Stimulated activated CD4-positive, alpha-beta T cell treated with anti-CD3 and anti-CD28 coated beads, Interleukin-4, amount 100 ng/mL, for 4 hours (primary cell): Measurements from ENCODE around the gene PCDH12.

Experiments used
- DNase-seq, 2 experiments: peaks; one replicate each; pipeline ENCODE4 v3.0.0-alpha.2; 2020

The PCDH12 gene

DNA sequence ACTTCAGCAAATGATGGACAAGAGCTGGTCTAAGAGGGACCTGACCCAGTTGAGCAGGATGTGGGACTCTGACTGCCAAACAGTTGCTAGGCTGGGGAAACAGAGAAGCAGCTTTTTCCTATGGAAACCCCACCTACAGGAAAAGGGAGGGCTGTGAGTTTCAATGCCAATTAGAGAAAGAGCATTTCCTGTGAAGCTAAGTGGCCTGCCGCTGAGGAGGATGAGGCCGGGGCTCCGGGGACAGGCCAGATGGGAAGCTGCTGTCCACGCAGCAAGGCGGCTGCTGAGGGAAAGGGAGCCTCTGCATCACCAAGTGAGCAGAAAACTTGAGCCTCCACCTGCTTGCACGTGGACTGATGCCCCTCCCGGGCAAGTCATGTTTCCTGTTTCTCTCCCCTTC, at the start of gene PCDH12:
TSS of gene PCDH12 (minus strand) at position 90 of the 400 bp plus-strand sequence. CDS start 351 bp downstream, outside the sequence.
- DNase-seq: no peak

DNA sequence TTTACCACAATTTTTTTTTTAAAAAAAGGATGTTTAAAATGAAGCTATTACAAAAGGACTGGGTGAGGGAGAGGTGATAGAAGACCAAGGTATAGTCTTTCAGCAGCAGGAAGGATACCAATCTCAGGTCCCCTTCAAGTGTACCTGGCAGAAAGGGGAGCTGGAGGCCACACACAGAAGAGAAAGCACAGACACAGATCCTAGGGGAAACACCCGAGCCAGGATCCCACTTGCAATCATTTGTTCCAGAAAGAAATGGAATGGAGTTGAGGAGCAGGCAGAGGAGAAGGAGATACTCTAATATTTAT, 49.2 kb upstream of the PCDH12 start:
- no peak for DNase-seq

DNA sequence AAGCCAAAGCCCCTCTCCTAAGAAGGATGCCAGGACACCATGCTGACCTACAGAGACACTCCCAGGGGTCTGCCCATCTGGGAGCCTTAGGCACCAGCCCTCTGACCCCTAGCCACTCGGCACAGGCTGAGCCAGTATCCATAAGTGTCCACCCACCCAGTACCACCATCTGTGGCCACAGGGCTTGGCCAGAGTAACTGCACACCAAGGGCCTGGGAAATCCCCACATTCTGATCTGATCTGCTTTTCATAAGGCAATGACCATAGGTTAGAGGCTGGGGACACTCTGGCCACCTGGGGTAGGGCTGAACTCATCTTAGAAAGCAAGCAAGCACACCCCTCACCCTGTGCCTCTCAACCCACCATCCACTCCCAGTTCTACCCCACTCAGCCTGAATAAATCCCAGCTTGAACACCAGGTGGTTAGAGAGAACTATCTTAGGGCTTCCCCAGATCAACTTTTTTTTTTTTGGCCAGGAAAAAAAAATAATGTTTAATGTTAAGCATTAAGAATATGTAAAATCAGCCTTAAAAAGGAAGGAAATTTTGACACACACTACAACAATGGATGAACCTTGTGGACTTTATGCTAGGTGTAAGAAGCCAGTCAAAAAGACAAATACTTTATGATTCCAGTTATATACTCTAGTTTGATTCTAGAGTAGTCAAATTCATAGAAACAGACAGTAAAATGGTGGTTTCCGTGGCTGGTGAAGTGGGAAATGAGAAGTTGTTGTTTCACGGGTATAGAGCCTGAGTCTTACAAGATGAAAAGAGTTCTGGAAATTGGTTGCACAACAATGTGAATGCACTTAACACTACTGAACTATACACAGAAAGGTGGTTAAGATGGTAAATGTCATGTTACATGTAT, 48.6 kb upstream of the PCDH12 start:
- DNase-seq: no peak

DNA sequence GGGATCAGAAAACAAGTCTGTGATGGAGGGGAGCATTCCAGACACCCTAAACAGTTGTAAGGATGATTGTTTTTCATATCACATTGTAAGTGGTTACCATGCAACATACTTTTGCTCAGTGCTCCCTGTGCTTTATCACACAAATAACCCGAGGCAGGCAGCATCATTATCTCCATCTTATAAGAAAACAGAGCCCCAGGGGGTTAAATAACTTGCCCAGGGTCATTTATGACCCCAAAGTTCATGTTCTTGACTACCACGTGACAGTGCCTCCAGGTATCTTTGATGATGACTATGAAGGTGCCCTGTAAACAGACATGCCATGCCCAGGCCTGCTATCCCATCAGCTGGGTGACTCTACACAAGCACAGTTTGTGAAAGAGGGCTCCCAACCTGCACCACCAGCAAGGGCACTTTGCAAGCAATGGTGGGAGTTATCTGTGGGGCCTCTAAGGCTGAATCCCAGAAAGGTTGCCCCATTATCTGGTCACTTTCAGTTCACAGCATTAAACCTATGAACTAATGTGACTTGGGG, 45.3 kb upstream of the PCDH12 start:
- DNase-seq: no peak

DNA sequence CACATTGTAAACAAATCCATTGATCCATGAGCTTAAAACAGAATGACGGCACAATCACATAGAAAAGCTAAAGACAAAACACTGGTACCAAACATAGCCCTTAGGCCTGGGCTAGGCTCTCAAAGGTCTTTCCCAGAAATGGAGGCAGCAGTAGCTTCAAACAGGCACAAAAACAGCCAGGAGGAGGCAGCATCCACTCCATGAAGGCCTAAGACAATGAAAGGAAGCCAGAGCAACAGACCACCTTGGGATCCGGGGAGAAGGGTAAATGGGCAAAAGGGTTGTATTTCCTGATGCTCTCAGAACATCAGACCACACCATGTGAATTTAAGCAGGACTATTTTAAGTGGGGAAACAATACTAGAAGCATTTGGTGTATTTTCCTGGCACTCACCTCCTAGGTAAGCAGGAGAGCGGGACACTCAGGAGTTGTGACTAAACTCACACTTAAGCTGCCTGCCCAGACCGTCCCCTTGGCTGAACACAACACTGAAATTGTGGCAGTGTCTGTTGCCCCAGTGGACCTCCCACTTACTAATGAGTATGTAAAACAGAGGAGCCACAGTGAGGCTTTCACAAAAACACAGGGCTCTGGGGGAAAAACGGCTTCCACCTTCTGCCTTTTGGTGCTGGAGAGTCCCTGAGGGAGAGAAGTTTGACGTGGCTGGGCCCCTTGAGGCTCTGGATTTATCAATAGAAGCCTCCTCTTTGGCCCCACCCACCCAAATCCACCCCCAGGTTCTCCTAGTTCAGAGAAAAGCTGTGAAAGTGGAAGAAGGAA, 42.9 kb upstream of the PCDH12 start:
- DNase-seq: no peak

DNA sequence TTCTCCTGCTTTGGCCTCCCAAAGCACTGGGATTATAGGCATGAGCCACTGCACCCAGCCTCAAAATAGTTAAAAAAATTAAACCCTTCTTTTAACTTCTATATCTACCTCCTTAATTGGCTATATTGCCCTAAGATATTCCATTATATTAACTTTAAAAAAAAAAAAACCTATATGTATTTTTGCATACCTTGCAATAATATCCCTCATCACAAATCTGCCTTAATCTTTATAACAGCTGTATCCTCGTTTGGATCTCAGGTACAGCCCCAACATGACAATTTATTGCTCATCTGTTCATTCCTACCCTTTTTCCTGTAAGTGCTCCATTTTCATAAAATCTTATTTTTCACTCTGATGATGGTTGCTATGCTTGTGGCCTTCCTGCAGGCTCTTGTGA, 42.2 kb upstream of the PCDH12 start:
- DNase-seq: no peak

DNA sequence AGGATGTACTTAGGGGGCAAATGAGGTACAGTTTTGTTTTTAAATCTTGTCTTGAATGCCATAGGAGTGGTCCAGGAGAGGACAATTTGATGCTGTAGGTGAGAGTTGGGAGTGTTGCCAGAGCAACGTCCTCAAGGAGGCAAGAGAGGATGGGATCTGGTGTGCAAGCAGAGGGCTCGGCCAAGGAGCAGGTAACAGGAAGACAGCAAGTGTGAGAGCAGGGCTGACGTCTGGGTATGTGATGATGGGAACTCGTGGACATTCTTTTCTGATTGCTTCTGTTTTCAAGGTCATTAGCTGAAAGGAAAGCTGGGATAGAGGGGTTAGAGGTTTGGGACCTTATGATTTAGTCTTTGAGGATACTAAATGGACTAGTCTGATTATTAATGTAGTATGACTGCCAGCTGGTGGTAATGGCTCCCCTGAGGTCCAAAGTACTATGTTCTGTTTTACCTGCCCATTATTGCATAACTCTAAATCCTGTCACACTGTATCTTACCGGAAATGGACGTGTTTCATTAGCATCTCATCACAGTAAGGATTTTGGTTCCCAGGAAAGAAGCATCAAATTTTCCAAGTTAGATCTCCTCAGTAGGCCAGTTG, 39.5 kb upstream of the PCDH12 start:
- DNase-seq: no peak

DNA sequence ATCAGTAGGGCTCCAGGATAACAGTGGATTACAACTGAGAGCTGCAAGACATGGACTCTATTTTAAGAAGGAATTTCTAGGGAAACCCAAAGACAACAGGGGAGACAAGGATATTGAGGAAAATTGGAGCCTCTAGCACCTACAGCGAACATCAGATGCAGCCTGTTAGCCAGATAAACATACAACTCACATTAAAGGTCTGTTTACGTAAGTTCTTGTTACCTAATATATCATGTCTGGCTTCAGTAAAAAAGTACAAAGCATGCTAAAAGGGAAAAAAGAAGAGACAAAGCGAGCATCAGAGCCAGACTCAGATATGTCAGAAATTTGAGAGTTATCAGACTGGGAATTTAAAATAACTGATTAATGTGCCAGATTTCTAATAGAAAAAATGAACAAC, 37.7 kb upstream of the PCDH12 start:
- DNase-seq: no peak

DNA sequence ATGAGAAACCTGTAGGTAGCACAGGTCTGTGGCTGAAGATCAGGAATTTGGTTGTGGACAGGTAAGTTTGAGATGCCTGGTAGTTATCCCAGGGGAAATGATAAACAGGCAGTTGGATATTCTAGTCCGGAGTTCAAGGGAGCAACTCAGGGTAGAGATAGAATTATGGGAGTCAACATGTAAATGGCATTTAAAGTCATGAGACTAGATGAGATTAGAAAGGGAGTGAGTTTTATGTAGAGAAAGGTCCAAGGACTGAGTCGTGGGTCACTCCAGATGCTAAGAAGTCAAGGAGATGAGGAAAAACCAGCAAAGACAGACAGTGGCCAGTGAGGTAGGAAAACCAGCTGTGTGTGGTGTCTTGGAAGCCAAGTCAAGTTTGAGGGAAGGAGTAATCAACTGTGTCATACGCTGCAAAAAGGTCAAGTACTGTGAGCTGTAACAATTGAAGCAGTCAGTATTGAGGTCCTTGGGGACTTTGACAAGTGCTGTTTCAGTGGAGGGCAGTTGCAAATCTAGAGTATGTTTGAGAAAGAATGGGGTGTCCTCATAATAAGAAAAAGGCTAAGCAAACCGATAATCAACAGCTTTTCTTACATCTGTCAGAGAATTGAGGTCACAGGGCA, 36.6 kb upstream of the PCDH12 start:
- DNase-seq: no peak

DNA sequence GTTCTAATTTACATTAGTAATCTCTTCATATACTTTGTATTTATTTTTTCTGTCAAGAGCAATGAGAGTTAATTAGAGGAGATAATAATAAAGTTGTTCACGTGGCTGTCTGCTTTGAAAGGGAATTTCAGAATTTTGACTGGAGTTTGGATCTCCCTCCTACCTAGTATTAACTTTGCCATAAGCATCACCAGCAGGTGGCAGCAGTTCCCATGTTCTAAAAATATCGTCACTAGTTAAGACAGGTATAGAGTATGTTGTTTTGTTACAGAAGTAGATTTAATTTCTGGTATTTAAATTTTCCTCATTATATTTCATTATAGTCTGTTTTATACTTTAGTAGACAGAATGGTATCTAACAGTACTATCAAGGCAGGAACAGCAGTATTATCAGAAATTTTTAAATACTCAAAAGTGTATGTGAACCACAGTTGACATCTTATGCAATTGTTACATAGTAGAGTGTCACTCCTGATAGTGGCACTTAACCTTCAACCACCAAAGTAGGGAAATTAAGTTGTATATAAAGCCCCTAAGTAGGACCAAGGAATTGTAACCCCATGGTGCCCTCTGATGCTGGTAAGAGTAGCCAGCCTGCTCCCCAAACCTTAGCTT, 34.5 kb upstream of the PCDH12 start:
- DNase-seq: peak; percentile 72 to 73

DNA sequence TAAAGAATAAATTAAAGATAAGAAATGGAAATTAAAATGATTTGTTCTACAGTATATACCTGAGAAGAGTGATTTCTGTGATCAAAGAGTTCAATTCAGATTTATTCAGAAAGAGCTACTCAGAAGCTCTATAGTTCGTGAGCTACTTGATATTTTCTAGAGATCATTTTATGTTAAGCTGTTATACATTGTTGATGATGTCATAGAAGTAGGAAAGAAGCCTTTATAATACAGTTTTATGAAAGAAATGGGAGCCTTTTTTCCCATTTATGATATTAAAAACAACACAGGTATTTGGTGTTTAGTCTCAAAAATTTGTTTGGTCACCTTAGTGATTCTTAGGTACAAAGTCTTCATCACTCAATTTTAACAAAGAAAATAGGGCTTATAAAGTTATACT, 31.7 kb upstream of the PCDH12 start:
- DNase-seq: no peak

DNA sequence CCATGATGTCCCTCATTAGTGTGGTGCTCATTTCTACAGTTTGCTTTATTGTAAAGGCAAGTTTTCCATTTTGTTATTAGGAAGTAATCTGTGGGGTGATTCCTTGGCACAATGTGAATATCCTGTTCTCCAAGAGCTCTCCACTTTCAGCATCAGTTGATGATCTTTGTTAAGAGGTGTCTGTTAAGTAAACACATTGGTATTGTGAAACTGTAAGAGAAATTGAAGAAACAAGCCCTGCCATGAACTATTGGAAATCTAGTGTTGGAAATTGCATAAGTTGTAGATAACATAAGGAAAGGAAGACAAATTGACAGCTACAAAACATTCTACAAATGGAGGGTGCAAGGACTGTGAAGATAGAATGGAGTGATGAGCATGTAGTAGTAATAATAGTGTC, 28.1 kb upstream of the PCDH12 start:
- DNase-seq: no peak

DNA sequence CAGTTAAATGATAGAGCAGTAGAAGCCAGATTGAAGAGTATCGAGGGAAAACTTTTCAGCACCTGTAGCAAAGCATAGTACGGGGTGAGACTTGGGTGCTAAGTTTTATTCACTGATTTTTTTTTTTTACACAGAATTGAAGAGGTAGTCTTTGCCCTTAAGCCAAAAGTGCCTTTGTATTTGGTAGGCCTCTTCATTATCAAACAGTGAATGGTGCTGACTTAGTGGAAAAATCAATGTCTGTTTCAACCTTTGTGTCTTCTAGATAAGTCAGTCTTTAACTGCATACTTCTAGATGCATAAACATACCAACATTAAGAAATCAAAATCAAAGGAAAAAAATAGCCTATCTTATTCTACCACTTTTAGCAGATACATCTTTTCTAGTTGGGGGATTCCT, 24.6 kb upstream of the PCDH12 start:
- DNase-seq: no peak

DNA sequence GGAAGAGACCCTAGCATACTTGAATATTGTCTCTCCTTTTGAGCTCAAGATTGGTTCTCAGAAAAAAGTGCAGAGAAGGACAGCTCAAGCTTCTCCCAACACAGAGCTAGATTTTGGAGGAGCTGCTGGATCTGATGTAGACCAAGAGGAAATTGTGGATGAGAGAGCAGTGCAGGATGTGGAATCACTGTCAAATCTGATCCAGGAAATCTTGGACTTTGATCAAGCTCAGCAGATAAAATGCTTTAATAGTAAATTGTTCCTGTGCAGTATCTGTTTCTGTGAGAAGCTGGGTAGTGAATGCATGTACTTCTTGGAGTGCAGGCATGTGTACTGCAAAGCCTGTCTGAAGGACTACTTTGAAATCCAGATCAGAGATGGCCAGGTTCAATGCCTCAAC, 20.4 kb upstream of the PCDH12 start:
- no peak for DNase-seq

DNA sequence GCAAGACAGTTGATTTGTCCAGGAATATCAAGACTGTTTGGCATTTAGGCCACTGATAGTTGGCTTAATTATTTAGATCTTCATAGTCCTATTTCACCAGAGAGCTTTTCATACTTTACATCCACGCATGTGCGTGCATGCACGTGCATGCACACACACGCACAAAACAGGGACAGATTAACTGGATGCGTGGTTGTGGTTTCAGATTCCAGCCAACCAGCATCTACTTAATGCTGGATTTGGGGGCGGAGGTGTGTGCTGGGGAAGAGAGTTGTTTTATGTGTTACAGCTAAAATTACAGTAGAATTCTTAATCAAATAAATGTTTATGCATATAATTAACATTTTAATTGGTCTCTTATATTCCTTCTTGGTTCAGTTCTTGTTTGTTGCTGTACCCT, 18.2 kb upstream of the PCDH12 start:
- DNase-seq: no peak

DNA sequence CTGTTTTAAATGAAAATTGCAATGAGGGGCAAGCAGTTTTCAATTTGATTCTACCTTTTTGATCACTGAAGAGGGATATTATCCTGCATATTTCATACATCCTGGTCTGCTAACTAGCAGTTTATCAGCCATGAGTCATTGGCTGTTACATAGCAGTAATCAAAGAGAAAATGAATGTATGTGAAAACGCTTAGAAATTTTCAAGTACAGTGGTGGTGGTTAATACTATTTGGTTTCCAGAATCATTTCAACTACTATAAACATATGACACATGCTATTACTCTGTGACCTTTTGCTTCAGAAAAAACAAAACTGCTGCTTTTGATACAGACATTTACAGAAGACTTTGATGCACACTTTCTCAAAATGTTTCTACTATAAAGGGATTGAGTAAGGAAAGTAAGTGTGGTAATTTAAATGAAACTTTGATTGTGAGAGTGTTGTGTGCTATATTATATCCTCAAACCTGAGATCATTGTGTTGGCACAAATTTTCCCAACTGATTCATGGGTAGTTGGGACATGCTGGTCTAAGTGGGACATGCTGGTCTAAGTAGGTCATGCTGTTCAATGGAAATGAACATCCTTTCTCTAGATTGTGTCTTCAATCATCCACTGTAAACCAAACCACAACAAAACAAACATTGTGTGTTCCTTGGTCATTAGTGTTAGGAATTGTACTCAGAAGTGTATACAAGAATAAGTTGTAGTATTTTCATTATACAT, 16.0 kb upstream of the PCDH12 start:
- DNase-seq: no peak

DNA sequence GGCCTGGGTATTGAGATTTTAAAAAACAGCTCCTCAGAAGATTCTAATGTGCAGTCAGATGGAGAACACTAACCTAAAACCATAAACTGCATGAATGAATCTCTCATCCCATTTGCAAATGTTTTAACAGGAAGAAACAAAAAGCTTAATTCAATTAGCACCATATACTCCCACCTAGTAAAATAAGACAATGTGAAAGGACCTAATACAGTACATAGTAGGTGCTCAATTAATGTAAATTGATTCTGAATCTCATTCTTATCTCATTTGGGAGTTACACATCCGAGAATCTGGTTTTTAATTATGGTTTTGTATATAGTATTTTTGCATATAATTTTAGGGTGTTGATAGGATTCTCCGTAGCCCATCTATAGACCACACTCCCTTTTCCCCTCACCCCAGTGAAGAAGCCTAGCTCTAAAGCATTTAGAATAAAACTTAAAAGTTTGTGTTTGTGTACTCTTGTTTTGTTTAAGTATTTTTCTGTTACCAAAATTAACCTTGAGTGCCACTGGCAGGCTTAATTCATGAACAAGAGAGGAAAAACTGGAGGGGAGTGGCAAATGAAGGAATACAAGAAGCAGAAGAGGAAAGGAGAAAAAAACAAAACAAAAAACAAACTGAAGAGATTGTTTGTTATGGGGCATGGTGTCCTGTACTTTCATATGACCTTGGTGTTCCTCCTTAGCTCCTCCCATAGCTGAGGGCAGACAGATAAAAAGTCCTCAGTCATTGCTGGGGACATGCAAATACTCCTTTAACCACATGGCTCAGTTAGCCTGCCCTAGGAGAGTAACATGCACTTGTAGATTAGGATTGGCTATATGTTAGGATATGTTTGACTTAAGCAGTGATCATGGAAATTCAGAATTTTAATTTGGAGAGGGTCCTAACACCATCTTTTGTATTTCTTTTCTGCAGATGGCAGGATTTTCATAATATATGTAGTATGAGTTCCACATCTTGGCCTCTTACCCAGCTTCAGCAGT, 12.1 kb upstream of the PCDH12 start:
- no peak for DNase-seq

DNA sequence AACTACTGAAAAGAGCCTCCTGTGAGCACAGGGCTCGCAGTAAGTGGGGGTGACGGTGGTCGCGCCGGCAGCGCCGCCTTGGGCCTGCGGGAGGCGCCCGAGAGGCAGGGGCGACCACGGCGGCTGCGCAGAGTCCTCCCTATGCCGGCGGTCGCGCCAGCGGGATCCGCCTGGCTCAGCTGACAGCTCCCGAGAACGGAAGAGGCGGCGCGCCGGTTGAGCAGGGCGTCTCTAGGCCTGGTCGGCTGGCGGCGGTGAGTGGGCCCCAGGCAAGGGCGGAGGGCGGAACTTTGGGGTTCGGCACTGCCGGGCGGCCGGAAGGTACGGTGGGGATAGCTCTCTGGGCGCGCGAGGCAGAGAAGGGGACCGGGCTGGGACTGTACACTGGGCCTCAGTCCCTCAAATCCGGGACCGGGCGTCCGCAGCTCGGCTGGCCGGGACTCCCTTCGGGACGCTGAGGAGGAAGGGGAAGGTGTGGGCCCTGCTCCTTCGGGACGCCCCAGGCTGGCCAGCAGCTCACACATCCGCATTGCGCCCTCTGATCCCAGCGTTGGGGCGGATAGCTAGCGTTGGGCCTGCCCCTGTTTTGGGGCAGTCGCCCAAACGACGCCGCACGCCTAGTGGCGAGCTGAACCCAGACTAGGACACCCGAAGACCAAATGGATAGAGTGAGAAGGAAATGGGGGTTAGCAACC, 11.1 kb upstream of the PCDH12 start, which contains the start of gene RNF14:
TSS of gene RNF14 (plus strand) at position 192 of the 695 bp plus-strand sequence. CDS start 4,484 bp downstream, outside the sequence.
- DNase-seq: peak; percentile 88 to 91

DNA sequence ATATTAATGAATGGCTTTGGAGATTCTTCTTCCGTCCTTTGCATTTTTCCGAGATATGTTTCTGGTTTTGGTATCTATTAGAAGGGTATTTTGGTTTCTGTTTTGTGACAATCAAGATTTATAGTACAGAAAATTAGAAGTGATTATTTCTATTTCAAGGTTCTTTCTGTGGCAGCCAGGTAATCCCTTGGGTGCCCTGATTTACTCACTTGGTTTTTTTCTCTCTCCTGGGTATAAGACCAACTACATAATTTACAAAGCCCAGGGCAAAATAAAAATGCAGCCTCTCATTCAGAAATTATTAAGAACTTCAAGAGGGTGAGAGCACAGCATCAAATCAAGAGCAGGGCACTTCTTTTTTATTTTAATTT, 8.9 kb upstream of the PCDH12 start:
- no peak for DNase-seq
